GM21619 (cell line): ENCODE measurements around the gene RAB31.

Experiments
- ATAC-seq: cut with Tn5 transposase; IDR thresholded peaks from one replicate; pipeline ENCODE4 v1.9.1; 2021; ENCODE audit not compliant: unreplicated experiment

RAB31 gene

DNA sequence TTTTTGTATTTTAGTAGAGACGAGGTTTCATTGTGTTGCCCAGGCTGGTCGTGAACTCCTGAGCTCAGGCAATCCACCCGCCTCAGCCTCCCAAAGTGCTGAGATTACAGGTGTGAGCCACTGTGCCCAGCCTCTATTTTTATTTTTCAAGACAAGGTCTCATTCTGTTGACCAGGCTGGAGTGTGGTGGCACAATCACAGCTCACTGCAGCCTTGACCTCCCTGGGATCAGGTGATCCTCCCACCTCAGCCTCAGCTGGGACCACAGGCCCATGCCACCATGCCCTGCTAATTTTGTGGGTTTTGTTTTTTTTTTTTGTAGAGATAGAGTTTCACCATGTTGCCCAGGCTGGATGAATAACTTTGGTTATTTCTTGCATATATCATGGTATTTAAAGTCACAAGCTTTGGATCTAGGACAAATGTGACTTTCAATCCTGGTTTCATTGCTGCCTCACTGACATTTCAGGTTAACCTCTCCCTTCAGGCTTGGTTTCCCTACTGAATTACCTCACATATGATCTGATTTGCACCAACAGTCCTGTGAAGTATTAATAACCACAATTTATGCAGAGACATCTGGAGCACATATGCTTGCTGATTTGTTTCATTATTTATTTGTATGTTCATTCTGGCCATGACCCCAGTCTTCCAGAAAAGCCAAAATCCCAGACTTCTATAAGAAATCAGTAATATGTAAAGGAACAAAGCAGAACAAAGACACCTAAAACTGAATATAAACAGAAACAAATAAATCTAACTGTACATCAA, 17.5 kb upstream of the RAB31 start:
- ATAC-seq, result no peak

DNA sequence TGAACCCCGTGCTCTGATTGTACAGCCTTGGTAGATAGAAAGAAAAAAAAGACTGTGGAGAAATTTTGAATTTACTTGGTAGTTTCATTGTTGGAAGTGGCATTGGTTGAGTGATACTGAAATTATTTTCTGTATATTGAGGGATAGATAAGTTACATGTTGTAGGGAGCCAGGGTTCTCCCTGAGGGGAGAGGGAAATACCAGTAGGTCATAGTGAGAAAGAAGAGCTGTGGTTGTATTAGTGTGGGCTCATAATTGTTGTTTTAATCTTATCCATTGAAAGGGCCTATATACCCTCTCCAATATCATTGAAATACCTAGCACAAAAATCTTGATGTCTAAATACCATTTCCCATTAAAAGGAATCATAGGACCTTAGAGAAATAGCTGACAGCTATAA, 16.9 kb upstream of the RAB31 start:
- no peak for ATAC-seq

DNA sequence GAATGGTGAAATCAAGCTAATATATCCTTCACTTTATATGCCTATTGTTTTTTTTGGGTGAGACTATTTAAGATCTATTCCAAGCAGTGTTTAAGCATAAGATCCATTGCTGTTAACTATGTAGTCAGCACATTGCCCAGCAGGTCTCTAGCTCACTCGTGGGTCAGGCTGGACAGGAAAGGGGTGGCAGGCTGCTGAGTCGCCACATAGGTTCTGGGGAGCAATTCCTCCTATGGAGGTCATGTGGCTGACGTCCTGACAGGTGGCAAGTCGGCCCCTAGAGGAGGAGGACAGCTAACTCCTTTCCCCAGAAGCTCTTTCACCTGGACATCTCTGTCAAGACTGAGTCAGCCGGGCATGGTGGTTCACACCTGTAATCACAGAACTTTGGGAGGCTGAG, 13.9 kb upstream of the RAB31 start:
- no peak for ATAC-seq

DNA sequence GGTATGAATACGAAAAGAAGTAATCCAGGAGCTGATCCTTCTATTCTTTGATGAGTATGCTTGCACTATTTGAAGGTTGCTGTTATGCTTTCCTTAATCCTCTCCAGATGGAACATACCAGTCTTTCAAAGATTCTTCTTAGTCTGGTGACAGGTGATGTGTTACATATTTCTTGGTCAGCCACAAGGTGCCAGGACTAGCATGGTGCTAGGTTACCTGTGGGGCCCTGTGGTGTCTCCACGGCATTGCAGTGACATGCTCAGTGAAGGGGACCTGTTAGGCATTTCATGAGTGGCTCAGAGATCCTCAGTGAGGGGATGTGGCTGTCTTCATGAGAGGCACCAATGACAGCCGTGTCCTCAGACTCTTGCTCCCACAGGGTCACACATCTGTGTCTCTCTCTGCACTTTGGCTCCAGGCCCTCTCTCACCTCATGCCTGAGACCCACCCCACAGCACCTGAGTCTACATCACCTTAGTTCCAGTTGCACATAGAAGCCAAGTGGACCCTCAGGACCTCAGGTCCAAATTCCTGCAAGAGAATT, 13.1 kb upstream of the RAB31 start:
- ATAC-seq, result no peak

DNA sequence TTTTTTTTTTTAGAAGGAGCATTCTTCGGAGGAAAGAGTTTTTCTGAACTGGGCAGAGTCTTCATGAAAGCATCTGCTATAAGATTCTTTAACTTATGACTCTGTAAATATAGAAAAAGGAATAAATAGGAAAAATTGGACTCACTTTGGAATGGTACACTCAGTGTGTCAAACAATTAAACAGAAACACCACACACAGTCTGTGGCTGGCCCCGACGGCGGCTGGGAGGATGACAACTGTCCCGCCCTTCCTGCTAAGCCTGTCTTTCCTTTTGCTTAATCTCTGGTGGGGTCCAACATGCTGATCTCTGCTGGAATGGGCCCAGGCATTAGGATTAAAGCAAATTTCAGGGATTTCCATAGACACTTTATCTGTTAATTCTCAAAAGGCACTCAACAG, 12.5 kb upstream of the RAB31 start:
- no peak for ATAC-seq

DNA sequence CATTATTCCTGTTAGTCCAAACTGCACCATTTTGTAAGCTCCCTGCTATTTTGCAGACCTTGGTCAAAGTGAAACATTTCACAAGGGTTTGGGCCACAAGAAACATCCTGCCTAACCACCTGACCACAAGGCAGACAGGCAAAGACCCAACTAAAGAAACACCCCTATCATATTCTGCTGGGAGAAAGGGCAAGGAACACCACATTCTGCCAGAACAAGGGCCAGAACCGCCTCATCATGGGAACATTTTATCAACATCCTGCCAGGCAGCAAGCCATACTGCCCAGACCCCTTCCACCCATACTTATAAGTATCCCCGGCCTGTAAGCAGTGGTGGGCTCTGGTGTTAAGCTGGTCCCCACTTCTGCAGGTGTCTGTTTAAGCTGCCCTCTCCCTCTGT, 12.0 kb upstream of the RAB31 start:
- ATAC-seq, result no peak

DNA sequence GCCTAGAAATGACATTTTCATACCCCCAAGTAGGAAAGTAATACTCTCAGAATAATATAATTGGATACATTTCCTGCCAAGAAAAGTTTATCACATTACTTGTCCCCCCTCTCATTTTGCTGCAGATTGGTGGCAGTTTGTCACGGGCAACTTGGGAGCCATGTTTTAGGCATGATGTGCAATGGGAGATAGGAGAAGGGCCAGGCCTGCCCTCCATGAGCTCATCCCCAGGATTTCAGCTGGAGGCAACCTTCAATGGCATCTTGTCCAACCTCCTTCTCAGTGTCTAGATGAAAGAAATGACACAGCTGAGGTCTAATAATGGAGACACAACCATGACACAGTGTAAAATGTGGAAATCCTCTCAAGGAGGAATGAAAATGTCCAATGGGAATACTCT, 11.4 kb upstream of the RAB31 start:
- ATAC-seq, result no peak

DNA sequence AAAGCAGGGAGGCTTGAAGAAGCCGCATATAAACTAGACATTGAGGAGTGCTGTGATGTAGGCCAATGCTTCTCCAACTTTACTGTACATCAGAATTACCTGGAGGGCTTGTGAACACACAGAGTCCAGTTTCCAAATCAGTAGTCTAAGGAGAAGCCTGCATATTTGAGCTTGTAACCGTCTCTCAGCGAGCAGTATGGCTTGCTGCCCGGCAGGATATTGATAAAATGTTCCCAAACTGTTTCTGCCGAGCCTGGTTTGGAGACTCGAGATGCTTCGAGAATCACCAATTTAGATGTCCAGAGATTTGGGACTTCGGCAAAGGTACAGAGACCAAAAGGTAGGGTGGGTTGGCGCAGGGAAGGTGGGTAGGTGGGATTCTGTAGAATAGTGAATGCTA, 11.0 kb upstream of the RAB31 start:
- ATAC-seq, result no peak

DNA sequence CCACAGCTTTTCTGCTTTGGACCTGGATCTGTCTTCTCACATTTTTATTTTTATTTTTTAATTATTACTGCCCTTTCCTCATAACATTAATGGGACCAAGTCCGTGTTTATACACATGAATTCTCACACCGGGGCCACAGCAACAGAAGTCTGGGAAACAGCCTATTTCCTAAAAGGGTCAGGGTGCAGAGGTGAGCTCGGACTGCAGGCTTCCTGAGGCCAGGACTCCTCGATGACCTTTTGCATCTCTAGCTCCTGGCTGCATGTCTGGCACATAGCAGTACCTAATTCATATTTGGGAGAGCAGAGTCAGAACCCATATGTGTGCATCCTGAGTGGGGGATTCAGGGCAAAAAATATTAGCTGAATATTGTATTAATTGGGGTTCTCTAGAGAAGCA, 9.6 kb upstream of the RAB31 start:
- ATAC-seq, result no peak

DNA sequence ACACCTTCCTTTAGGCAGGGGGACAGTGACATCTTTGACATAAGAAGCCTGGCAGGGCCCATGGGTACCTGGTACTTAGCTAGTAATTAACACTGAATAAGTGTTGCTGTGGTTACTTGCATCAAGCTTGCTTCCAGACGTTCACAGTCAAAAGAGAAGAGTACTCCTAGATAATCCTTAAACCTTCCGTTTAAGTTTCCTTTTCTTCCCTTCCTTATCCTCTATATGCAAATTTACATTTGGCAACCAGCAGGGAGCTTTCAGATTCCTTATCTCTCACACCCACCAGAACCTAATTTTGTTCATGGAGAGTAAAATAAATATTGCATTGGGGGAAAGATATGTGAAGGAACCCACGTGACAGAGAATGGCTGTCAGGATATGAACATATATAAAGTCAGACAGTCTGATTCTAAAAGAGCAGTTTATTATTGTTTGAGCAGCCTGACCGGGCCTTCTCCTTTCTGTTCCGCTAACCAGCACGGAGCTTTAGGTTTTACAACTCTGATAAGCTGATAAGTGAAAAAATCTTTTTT, 7.8 kb upstream of the RAB31 start:
- no peak for ATAC-seq

DNA sequence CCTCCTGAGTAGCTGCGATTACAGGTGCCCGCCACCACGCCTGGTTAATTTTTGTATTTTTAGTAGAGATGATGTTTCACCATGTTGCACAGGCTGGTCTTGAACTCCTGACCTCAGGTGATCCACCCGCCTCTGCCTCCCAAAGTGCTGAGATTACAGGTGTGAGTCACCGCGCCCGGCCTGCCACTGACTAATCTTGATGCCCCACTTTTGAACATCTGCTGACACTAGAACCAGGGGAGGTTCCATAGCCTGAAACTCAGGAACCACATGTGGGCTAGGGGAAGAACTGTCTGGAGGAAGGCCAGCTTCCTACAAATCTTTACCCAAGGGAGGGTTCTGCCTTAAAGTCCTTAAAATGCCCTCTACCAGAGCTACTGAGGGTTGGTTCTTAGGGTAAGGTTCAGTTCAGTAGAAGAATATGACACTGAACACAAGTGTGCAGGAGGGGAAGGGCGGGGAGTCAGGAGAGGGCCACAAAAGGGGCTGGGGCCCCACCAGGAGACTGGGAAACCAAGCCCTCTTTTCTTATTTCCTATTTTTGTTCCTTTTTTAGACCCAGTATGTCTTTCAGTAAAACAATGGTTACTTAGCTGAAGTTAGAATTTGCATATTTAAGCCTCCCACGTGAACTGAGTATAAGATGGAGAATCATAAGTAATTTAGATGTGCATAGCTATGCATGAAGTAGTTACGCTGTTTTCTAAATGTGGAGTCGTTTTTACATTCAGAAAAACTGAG, 6.3 kb upstream of the RAB31 start:
- no peak for ATAC-seq

DNA sequence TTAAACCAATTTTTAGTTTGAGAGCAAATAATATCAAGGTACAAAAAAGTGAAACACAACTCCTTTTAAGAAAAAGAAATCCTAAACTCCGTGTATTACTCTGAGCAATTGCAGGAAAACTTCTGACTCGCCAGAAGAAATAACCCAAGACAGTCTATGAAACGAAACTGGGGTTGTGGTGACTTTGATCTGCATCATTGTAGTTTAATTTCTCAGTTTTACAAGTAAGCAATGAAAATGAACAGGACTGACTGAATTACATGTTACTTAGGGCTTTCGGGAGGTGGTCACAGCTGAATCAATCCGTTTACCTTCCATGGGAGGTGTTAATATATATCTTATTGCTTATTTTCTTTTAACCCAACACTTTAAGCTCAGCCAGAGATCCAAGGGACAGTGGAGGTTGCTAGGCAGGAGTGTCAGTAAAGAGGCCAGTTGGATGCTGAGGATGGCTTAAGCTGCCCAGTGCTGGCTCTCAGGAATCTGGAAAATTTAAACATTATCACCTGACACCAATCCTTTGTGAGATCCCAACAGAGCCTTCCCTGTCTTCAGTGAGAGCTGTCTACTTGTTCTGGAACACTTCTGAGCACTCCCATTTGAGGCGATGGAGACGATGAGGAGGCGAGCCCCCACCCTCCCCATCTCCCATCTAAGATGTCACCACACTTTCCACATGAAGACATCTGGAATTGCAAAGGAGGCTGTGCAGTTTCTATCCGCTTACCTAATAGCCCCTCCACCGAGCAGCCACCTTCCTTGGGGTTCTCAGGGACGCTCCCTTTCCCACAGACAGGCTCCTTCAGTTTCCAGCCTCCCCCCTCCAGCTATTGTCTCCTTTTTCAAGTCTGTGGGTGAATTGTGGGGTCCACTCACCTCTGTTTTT, 3.6 kb upstream of the RAB31 start:
- ATAC-seq, result no peak

DNA sequence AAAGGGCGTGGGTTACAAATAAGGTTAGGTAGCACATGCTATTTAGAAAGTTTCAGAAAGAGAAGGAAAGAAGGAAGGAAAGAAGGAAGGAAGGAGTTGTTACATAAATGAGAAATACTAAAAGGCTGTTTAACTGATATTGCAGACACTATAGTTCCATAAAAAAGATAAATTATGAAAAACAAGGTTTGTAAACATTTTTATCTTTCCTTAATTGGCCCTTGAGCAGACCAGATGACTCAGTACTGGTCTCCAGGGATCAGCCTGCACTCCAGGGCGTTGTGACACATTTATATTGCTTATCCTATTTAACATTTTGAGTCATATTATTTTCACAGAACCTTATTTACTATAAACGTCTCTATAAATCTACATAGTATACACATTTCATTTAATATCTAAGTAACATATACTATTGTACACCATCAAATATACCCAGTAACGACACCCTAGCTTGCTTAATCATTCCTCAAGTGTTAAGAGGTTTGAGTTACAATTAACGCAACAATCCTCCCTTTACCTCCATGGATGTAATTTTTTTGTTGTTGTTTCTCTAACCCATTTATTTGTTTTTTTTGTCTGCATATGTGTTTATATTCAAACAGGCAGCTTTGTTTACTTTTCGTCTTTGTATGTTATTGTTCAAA, 2.8 kb upstream of the RAB31 start:
- no peak for ATAC-seq

DNA sequence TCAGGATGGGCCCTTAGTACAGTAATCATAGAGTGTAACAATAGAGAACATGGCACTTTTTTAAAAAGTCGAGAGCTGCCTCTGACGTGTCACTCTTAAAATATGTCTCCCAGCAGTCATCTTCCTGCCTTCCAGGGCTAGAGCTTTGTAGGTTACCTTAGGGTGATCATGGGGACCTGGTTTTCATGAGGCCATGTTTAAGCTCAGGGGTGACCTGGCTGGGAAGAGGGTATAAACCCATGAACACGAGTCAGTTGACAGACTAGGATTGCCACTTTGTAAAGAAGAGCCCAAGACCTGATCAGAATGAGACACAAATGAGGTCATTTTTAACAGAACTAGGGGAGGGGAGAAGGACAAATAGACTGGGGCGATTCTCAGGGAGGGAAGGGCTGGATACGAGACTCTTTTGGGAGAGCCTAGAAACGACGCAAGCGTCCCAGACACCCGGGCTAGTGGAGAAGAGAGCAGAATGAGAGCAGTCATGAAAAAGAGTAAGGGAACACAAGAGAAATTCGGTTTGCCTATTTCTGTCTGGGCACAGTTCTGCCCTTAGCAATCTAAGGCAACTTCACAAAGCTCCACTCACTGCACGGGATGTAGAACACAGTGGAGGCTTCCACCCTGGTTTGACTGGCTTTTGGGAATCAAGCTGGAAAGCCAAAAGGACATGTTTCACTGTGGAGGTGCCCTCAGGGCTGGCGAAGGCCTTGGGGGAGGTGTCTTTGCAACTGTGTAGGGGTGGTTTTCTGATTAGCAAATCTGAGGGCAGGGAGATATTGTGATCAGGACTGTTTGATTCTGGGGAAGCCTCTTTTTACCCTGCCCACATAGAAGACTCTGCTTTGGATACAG, 1.8 kb upstream of the RAB31 start:
- ATAC-seq, result no peak

DNA sequence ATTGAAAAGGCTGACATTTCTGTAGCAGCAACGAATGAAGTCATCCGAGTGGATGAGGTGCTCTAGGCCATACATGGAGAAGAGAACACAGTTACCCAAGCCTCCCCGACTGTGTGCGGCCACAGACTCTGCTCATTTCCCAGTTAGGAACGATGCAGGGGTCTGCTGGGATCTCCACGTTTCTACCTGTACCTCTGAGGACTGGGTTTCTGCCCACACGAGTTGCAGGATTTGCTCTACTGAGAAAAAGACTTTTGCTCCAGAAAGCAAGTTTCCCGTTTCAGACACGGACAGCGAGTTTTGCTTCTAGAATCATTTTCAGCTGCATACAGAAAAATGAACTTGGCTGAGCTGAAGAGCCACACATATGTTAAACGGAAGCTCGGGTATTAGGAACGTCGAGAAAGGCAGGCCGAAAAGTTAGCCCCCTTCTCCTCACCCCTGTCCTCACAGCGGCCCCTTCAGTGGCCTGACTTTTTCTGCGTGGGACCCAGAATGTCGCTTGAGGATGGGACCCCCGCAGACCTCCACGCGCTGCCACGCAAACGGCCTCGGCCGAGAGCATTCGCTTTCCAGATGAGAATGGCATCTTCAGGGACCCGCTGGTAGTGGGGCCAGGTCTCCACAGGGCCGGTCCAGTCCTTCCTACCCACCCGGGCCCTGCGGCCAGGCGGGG, 582 bp upstream of the RAB31 start:
- ATAC-seq, result no peak

DNA sequence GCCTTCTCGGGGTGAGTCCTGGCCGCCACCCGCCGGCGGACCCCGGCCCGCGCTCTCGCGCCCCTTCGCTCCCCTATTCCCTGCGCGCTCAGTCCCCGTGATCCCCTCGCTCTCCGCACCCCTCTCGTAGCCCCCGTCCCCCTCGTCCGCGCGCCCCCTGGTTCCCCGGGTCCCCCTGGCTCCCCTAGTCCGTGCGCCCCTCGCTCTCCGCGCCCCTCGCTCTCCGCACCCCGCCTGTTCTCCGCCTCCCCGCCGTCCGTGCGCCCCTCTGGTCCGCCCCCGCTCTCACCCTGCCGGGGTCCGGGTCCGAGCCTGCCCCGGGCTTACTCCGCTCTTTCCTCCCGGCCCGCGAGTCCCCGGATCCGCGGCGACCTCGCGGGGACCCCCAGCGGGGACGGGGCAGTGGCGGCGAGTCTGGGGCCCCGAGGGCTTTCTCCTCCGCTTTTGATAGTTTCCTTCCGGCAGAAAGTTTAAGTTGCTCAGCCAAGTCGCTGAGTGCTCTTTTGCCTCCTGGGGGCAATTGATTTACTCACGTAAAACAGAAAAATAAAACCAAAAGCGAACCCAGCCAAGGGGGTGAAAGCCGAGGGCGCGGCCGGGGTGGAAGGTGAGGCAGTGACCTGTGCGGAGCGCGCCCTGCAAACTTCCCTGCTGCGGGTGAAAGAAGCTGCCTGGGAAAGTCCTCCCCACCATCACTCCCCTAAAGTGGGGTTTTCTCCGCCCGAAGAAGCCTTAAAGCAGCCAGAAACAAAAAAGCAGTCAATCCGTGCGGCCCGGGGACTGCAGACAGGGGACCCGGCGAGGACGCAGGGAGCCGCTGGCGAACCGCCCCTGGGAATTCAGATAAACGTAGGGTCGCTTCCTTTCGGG, 568 bp downstream of the RAB31 start:
- no peak for ATAC-seq

DNA sequence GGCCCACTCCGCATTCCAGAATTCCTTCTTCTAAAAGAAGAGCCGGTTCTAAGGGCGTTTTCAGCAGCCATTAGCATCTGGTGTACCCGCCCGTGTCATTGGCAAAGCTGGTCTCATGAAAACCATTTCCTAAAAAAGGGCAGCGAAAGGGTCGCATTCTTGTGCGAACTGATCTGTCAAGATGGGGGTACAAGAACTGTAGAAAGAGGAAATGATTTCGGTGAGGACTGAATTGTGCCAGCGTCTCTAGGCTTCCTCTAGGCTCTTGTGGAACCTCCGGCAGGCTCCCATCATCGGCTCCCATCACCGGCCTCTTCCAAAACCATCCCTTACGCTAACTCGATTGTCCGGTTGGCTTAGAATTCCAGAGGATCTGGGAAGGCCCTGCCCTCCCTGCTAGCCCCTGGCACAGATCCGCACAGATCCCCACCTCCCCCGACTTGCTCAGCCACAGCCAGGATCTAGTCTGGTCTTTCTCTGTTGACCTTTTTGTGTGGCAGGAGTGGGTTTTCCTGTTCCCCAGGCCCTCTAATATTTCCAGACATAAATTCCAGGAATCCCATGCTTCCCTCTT, 1.3 kb downstream of the RAB31 start:
- ATAC-seq, result no peak

DNA sequence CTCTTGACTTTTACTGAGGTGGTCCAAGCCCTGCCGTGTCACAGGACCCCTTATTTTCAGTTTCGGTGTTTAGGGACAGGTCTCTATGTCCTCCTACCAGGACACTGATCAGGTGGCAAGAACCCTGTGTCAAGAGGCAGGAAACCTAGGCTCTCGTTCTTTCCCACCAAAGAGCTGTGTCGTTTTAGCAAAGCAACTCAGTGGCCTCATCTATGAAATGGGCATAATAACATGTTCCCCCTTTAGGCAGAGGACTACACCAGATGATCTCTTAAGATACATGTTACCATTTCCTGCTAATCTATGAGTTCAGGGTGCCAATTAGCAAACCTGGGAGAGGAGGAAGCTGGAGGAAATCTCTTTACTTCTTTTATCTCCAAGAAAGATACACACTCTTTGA, 1.9 kb downstream of the RAB31 start:
- ATAC-seq, result no peak
